WERI-Rb-1 (cell line): Measurements from ENCODE around the gene C1orf50.

Source experiments
- DNase-seq: peaks from one replicate; pipeline ENCODE4 v3.0.0-alpha.2; 2020
- H3K27ac ChIP-seq: fragments of 250-450 bp; sonication (Bioruptor Pico); 2 replicates; pipeline ENCODE4 v1.5.1; 2020; ENCODE audit warnings: mild to moderate bottlenecking, moderate library complexity
- H3K27me3 ChIP-seq: fragments of 250-450 bp; sonication (Bioruptor Pico); 2 replicates; pipeline ENCODE4 v1.5.1; 2021; ENCODE audit warnings: mild to moderate bottlenecking, low read depth, moderate library complexity; ENCODE audit not compliant: insufficient read depth, severe bottlenecking
- H3K36me3 ChIP-seq: fragments of 250-450 bp; sonication (Bioruptor Pico); 2 replicates; pipeline ENCODE4 v1.5.1; 2020; ENCODE audit warnings: mild to moderate bottlenecking, moderate library complexity
- H3K4me3 ChIP-seq: 2 replicates; pipeline ENCODE4 v1.5.1; 2011; ENCODE audit warnings: low read depth, mild to moderate bottlenecking, control low read depth, low read length
- H3K9me3 ChIP-seq: fragments of 250-450 bp; sonication (Bioruptor Pico); 2 replicates; pipeline ENCODE4 v1.5.1; 2021; ENCODE audit warnings: mild to moderate bottlenecking, moderate library complexity; ENCODE audit not compliant: severe bottlenecking
- TF ChIP-seq, protein P1 (sequence below): IDR thresholded peaks from 2 replicates; pipeline ENCODE4 v1.5.1; 2011; ENCODE audit warnings: low read depth, mild to moderate bottlenecking, control low read depth, inconsistent platforms, low read length

C1orf50 gene

DNA sequence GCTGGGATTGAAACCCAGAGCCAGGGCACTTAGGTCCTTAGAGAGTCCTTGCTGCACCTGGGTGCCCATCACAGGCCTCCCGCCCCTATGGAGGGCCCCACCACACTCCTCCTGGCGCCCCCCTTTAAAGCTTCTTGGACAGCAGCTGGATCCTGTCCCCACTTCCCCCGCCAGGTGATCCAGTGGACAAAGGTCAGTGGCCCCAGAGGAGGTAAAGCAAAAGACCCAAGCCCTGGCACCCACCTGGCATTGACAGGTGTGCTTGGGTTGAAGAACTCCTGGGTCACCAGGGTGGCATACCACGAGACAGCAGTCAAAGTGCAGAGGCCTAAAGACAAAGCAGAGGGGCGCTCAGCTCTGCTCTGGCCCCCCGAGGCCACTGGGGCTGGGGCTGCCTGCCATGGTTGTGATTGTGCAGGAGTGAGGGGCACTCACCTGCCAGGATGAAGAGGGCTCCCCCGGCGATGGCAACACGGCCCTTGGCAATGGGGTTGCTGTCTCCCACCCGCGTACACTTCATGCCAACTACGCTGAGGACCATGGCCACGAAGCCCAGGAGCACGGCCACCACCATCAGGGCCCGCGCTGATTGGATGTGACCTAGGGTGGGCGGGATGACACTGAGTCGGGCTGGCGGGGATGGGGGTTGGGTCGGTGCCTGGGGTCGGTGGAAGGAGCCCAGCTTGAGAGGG is 28.9 kb upstream of the C1orf50 start:
- Histone ChIP-seq H3K9me3 (no peaks in the 10 kb centered on the region), H3K27me3 (no peaks in the 10 kb centered on the region), H3K27ac (no peak overlapping the region), H3K36me3 (no peaks in the 10 kb centered on the region), H3K4me3 (no peak overlapping the region)
- no peak for DNase-seq
- TF ChIP-seq, protein P1, sequence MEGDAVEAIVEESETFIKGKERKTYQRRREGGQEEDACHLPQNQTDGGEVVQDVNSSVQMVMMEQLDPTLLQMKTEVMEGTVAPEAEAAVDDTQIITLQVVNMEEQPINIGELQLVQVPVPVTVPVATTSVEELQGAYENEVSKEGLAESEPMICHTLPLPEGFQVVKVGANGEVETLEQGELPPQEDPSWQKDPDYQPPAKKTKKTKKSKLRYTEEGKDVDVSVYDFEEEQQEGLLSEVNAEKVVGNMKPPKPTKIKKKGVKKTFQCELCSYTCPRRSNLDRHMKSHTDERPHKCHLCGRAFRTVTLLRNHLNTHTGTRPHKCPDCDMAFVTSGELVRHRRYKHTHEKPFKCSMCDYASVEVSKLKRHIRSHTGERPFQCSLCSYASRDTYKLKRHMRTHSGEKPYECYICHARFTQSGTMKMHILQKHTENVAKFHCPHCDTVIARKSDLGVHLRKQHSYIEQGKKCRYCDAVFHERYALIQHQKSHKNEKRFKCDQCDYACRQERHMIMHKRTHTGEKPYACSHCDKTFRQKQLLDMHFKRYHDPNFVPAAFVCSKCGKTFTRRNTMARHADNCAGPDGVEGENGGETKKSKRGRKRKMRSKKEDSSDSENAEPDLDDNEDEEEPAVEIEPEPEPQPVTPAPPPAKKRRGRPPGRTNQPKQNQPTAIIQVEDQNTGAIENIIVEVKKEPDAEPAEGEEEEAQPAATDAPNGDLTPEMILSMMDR, result no peak

DNA sequence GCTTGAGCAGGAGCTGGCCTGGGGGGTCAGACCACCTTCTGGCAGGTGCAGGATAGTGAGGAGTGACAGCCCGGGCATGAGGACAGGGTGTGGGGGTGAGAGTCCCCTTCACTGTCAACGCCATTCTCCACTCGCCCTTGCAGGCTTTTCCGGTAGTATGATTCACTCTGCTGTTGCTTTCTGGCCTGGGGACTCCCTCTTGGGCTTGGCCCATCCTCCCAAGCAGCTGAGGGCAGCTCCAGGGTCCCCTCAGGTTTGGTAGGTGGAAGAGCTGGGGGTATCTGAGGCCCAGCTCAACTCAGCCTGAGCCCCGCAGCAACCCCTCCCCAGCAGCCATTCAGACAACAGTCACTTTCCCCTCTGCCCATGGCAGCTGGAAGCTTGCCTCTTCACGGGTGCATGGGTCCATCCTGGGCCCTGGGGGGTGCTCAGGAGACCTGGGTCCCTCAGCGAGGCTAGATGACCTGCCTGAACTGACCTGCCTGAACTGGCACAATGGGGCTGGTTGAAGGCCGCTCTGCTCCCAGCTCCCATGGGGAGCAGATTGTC is 28.3 kb upstream of the C1orf50 start:
- no peak for DNase-seq
- Histone ChIP-seq H3K36me3 (no peaks in the 10 kb centered on the region), H3K27me3 (no peaks in the 10 kb centered on the region), H3K4me3 (no peak overlapping the region), H3K9me3 (no peaks in the 10 kb centered on the region), H3K27ac (no peak overlapping the region)
- TF ChIP-seq, protein P1, result no peak

DNA sequence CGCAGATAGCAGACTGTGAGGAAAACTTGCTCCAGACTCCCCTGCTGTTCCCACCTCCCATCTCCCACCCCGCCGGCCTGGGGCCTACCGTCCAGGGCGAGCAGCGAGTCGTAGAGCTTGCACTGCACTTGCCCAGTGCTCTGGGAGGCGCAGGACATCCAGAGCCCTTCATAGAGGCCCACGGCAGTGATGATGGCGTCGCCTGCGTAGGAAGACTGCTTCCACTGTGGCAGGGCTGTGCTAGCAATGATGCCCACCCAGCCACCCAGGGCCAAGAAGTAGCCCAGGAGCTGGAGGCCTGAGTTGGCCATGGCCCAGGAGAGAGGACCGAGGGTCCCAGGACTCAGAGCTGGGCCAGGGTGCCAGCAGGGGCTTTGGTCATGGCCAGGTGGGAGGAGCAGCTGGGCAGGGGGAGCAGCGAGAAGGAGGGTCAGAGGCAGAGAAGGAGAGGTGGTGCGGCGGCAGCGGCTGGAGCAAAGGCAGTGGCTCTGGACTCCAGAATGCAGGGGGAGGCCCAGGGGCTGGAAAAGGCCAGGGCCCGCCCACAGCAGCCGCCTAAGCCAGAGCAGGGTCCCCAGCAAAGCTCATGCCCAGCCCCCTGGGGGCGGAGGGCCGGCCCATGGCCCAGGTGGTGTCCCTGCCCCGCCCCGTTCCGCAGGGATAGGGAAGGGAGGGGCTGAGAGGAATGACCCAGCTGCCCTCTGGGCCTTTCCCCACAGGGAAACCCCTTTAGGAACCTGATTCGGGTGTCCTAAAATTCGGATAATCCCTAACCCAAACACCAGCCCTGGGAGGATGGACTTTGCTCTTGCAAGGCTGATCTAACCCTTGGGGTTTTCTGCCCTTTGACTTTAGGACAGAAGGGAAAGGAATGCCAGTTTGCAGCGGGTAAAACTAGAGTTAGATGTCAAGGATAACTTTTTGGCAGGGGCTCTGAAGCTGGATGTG is 27.0 kb upstream of the C1orf50 start, which contains the start of gene CLDN19:
Gene CLDN19 (minus strand): TSS at position 484 of the 948 bp plus-strand sequence. CDS start 173 bp downstream, at position 311.
- Histone ChIP-seq H3K27me3 (no peaks in the 10 kb centered on the region), H3K36me3 (no peaks in the 10 kb centered on the region), H3K27ac (peak within 1 kb of the TSS; percentile 89), H3K4me3 (peak within 1 kb of the TSS; percentile 43), H3K9me3 (no peaks in the 10 kb centered on the region)
- peak; percentile 92 for DNase-seq
- TF ChIP-seq, protein P1, result no peak

DNA sequence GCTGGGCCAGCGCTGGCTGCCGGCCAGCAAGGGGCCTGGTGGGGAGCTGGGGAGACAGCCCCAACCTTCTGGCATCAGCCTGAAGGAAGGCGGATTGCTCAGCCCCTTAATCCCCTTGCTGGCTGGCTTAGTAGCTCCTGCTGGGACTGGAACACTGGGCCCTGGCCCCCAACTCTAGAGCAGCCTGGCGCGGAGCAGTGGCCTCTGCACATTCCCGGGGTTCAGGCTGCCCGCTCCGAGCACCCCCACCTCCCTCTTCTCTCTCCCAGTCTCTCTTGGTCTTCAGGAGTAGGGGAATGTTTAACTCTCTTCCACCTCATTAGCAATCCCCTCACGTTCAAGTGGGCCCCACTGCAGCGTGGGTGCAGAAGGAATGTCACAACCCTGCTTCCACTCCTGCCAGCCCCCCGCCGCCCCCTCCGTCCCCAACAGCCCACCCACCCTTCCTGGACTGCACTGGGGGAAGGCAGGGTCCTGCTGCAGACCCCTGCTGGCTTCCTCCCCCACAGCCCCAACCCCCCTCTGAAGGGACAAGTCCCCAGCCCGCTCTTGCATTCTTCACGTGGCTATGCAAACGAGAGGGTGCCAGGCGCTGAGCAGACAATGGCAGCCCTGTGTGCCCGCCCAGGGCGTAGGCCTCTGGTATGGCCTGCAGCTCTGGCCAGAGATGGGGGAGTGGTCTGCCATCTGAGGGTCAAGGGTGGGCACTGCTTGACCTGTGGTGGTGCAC is 26.0 kb upstream of the C1orf50 start:
- no peaks in the 10 kb centered on the region for H3K9me3 ChIP-seq
- peak overlapping the region; percentile 43 for H3K4me3 ChIP-seq
- no peaks in the 10 kb centered on the region for H3K27me3 ChIP-seq
- TF ChIP-seq, protein P1, result no peak
- peak; percentile 88 for DNase-seq
- peak overlapping the region; percentile 89 for H3K27ac ChIP-seq
- H3K36me3 ChIP-seq, result peaks cover under 1% of the 10 kb centered on the region; the same call in 1 of the 2 replicates

DNA sequence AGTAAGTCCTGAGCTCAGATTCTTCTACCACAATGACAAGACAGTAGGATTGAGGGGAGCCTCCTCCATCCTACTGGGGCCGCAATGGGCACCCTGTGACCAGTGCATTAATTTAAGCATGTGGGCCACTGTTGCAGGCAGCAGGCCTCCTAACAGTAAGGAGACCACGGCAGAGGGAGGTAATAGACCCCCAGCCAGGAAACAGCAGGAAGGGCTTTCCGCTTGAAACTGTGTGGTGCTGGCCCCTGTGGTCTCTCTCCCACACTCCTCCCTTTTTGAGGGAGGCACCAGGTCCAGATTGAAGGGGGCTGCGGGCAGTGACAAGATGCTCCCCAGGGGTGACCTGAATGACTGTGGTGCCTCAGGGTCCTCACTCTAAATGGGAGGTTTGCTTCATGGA is 25.3 kb upstream of the C1orf50 start:
- no peak overlapping the region for H3K4me3 ChIP-seq
- peaks cover 7% of the 10 kb centered on the region for H3K36me3 ChIP-seq
- H3K9me3 ChIP-seq, result no peaks in the 10 kb centered on the region
- no peaks in the 10 kb centered on the region for H3K27me3 ChIP-seq
- DNase-seq, result no peak
- TF ChIP-seq, protein P1, result no peak
- no peak overlapping the region; the same call in 1 of the 2 replicates for H3K27ac ChIP-seq
